Keratinocyte (primary cell): ENCODE data around the gene ETV1. TPM values are rescaled to one million over a fixed set of nuclear protein-coding genes. Genes with fewer than 3 reads are reported as not detected.

Experiments used
- DNase-seq: peaks from one replicate; pipeline ENCODE4 v3.0.0-alpha.2; 2011; ENCODE audit warnings: low read depth, missing footprints, low spot score
- FAIRE-seq: peaks from 2 replicates; lab custom pipeline; 2011; peaks lifted over from hg19 to GRCh38; lab: Jason Lieb, UNC
- H2AFZ ChIP-seq: 2 replicates; pipeline ENCODE4 v1.6.0; 2012; ENCODE audit warnings: low read length, control low read depth, inconsistent platforms; ENCODE audit not compliant: control insufficient read depth
- H3K27ac ChIP-seq: 2 replicates; pipeline ENCODE4 v1.5.1; 2011; ENCODE audit warnings: low read length; ENCODE audit not compliant: control insufficient read depth, insufficient read depth
- H3K27me3 ChIP-seq: 3 replicates; pipeline ENCODE4 v1.6.0; 2011; ENCODE audit warnings: low read length; ENCODE audit not compliant: control insufficient read depth, insufficient read depth; ENCODE audit errors: extremely low read depth
- H3K36me3 ChIP-seq, 2 experiments: 2 replicates in 1 of 2; 3 replicates in 1 of 2; pipeline ENCODE4 v1.5.1; 2011; ENCODE audit warnings: low read length in 2 of 2, mild to moderate bottlenecking in 1 of 2; ENCODE audit not compliant: control insufficient read depth in 2 of 2, insufficient read depth in 2 of 2; ENCODE audit errors: extremely low read depth in 1 of 2
- H3K4me1 ChIP-seq: 3 replicates; pipeline ENCODE4 v1.5.1; 2011; ENCODE audit warnings: low read length; ENCODE audit not compliant: control insufficient read depth, insufficient read depth; ENCODE audit errors: extremely low read depth
- H3K4me2 ChIP-seq: 3 replicates; pipeline ENCODE4 v1.6.0; 2011; ENCODE audit warnings: low read depth, low read length; ENCODE audit not compliant: control insufficient read depth, insufficient read depth; ENCODE audit errors: extremely low read depth
- H3K4me3 ChIP-seq, 3 experiments: fragments of 200-600 bp in 1 of 3; sonication (generic) in 1 of 3; 2 replicates in 2 of 3; 3 replicates in 1 of 3; pipeline ENCODE4 v1.5.1; 2011 to 2016; ENCODE audit warnings: low read length in 3 of 3, mild to moderate bottlenecking in 3 of 3, control low read depth in 2 of 3, inconsistent platforms in 1 of 3, low read depth in 1 of 3, mixed read lengths in 1 of 3, mixed run types in 1 of 3, moderate library complexity in 1 of 3; ENCODE audit not compliant: control insufficient read depth in 2 of 3, insufficient read depth in 2 of 3; ENCODE audit errors: extremely low read depth in 1 of 3
- H3K79me2 ChIP-seq: 2 replicates; pipeline ENCODE4 v1.6.0; 2012; ENCODE audit warnings: low read length; ENCODE audit not compliant: control insufficient read depth, insufficient read depth
- H3K9ac ChIP-seq: 3 replicates; pipeline ENCODE4 v1.6.0; 2011; ENCODE audit warnings: low read length; ENCODE audit not compliant: control insufficient read depth, insufficient read depth; ENCODE audit errors: extremely low read depth
- H3K9me1 ChIP-seq: 3 replicates; pipeline ENCODE4 v1.6.0; 2011; ENCODE audit warnings: low read length; ENCODE audit not compliant: control insufficient read depth, insufficient read depth; ENCODE audit errors: extremely low read depth
- H3K9me3 ChIP-seq: 2 replicates; pipeline ENCODE4 v1.5.1; 2012; ENCODE audit warnings: low read depth, low read length; ENCODE audit not compliant: control insufficient read depth
- H4K20me1 ChIP-seq: 3 replicates; pipeline ENCODE4 v1.6.0; 2011; ENCODE audit warnings: low read length; ENCODE audit not compliant: control insufficient read depth, insufficient read depth; ENCODE audit errors: extremely low read depth
- EZH2 ChIP-seq: IDR thresholded peaks from one replicate; pipeline ENCODE4 v1.6.1; 2012; ENCODE audit warnings: inconsistent platforms, mild to moderate bottlenecking, low read length, moderate library complexity
- dilution Hi-C: fragments of 300-500 bp; cut with MboI; formaldehyde crosslinking; loops from one replicate; pipeline ENCODE4 v1.7.0; 2020; ENCODE audit warnings: low sequenced_read_pairs; ENCODE audit not compliant: extremely low pct_ligation_motif_present
- polyA plus RNA-seq, 5 experiments: library from polyadenylated mRNA; depleted of rRNA in 3 of 5; stranded (reverse) in 3 of 5; stranded (forward) in 1 of 5; unstranded in 1 of 5; fragments of >200 nt; gene quantifications; 1 replicate in 1 of 5; 2 replicates in 3 of 5; 3 replicates in 1 of 5; pipeline versions ENCODE4 v1.2.1 to v1.2.3, GENCODE V29; 2011 to 2012; ENCODE audit warnings: missing spikeins in 2 of 5, low read depth in 1 of 5, low replicate concordance in 1 of 5
- TF ChIP-seq, protein P1 (sequence below), 3 experiments: IDR thresholded peaks in 1 of 3; conservative IDR thresholded peaks in 1 of 3; optimal IDR thresholded peaks in 1 of 3; 2 replicates in 2 of 3; 3 replicates in 1 of 3; pipeline versions ENCODE3 to v1.5.1; 2011; ENCODE audit warnings: low read length in 3 of 3, mild to moderate bottlenecking in 3 of 3, moderate library complexity in 2 of 3, control low read depth in 1 of 3, inconsistent platforms in 1 of 3; ENCODE audit not compliant: insufficient read depth in 2 of 3; ENCODE audit errors: extremely low read depth in 1 of 3

ETV1 gene
- polyA plus RNA-seq, 1 donor (not counting 4 experiments of a cell fraction or from before 2014, with no cell fraction given) = 5.0 TPM

DNA sequence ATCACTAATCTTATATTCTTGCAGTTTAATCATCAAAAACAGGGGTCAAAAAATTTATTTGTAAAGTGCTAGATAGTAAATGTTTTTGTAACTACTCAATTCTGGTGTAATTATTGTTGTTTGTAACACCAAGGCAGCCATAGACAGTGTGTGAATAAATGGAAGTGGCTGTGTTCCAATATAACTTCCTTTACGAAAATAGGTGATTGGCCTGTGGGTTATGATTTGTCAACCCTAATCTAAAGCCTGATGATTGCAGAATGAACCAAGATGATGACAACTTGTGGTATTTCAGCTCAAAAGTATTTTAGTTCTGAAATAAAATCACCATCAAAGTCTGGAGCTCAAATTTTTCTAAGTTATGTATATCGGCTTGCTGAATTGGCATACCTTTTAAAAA lies 34.4 kb upstream of the ETV1 start:
- Histone ChIP-seq H3K27ac (no peak overlapping the region), H3K9me1 (no peaks in the 10 kb centered on the region), H3K9ac (no peak overlapping the region), H3K4me1 (peaks cover 9% of the 10 kb centered on the region), H2AFZ (no peak overlapping the region), H3K4me3 (no peak overlapping the region), H3K4me2 (no peak overlapping the region), H3K9me3 (no peaks in the 10 kb centered on the region), H4K20me1 (no peaks in the 10 kb centered on the region), H3K36me3 (no peaks in the 10 kb centered on the region), H3K79me2 (no peaks in the 10 kb centered on the region), H3K27me3 (no peaks in the 10 kb centered on the region)
- DNase-seq (no peak), FAIRE-seq (no peak)
- dilution Hi-C loops = no loop called here
- no peak for TF ChIP-seq EZH2
- TF ChIP-seq, protein P1, sequence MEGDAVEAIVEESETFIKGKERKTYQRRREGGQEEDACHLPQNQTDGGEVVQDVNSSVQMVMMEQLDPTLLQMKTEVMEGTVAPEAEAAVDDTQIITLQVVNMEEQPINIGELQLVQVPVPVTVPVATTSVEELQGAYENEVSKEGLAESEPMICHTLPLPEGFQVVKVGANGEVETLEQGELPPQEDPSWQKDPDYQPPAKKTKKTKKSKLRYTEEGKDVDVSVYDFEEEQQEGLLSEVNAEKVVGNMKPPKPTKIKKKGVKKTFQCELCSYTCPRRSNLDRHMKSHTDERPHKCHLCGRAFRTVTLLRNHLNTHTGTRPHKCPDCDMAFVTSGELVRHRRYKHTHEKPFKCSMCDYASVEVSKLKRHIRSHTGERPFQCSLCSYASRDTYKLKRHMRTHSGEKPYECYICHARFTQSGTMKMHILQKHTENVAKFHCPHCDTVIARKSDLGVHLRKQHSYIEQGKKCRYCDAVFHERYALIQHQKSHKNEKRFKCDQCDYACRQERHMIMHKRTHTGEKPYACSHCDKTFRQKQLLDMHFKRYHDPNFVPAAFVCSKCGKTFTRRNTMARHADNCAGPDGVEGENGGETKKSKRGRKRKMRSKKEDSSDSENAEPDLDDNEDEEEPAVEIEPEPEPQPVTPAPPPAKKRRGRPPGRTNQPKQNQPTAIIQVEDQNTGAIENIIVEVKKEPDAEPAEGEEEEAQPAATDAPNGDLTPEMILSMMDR (optimal IDR thresholded peaks at IDR 0.05 in 1 of 3, IDR thresholded peaks at IDR 0.05 in 1 of 3, conservative IDR thresholded peaks at IDR 0.05 in 1 of 3; ENCODE audit: extremely low read depth in 1 of 3, insufficient read depth in 2 of 3, low read length in 3 of 3) = no peak

DNA sequence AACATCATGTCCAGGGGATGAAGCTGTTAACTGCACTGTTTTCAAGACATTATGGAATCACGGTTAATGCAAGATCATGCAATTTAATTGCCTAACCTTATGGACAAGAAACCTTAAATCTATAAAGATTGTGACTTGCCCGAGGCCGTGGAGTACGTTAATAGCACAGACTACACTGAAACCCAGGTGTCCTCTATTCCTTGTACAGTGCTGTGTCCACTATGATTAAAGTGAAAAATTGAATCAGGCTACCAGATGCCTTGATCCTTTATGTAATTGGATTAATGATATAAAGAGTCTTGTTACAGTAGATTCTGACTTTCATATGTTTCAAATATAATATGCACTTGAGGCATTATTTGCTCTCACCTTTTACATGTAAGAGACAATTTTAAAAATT lies 33.9 kb upstream of the ETV1 start:
- no peaks in the 10 kb centered on the region for H3K36me3 ChIP-seq
- H2AFZ ChIP-seq = no peak overlapping the region
- H3K27ac ChIP-seq = no peak overlapping the region
- H3K9me3 ChIP-seq = no peaks in the 10 kb centered on the region
- H3K79me2 ChIP-seq = no peaks in the 10 kb centered on the region
- H3K9ac ChIP-seq = no peak overlapping the region
- FAIRE-seq = no peak
- H3K27me3 ChIP-seq = no peaks in the 10 kb centered on the region
- no peak overlapping the region for H3K4me2 ChIP-seq
- dilution Hi-C loops = no loop called here
- H3K4me1 ChIP-seq = peaks cover 9% of the 10 kb centered on the region
- TF ChIP-seq, protein P1 (optimal IDR thresholded peaks at IDR 0.05 in 1 of 3, IDR thresholded peaks at IDR 0.05 in 1 of 3, conservative IDR thresholded peaks at IDR 0.05 in 1 of 3; ENCODE audit: extremely low read depth in 1 of 3, insufficient read depth in 2 of 3, low read length in 3 of 3) = no peak
- TF ChIP-seq EZH2 = no peak
- no peak for DNase-seq
- H4K20me1 ChIP-seq = no peaks in the 10 kb centered on the region
- H3K9me1 ChIP-seq = no peaks in the 10 kb centered on the region
- H3K4me3 ChIP-seq = no peak overlapping the region
